ENCODE measurements around the gene GFAP.

The GFAP gene

GRCh38 chr17:44918006-44918405 lies 2.7 kb upstream of the GFAP start:
- TF ChIP-seq, protein P1, sequence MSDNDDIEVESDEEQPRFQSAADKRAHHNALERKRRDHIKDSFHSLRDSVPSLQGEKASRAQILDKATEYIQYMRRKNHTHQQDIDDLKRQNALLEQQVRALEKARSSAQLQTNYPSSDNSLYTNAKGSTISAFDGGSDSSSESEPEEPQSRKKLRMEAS (IDR thresholded peaks at IDR 0.05), result no peak
- TF ChIP-seq CREB1 (IDR thresholded peaks at IDR 0.05; ENCODE audit: low read depth) (no peak), NFIC (IDR thresholded peaks at IDR 0.05) (no peak), TCF12 (IDR thresholded peaks at IDR 0.05; ENCODE audit: low read depth) (no peak), TAF1 (IDR thresholded peaks at IDR 0.05; ENCODE audit: low read depth) (no peak), REST (IDR thresholded peaks at IDR 0.05; ENCODE audit: low read depth) (no peak), USF1 (IDR thresholded peaks at IDR 0.05) (no peak), ZBTB7A (IDR thresholded peaks at IDR 0.05; ENCODE audit: low read depth) (no peak)

GRCh38 chr17:44917456-44917855 lies 2.2 kb upstream of the GFAP start:
- no peak for TF ChIP-seq REST (IDR thresholded peaks at IDR 0.05; ENCODE audit: low read depth)
- TF ChIP-seq, protein P1 (IDR thresholded peaks at IDR 0.05), result no peak
- no peak for TF ChIP-seq RAD21 (IDR thresholded peaks at IDR 0.05; ENCODE audit: low read depth)
- no peak for TF ChIP-seq CEBPB (IDR thresholded peaks at IDR 0.05)
- TF ChIP-seq ZBTB7A (IDR thresholded peaks at IDR 0.05; ENCODE audit: low read depth), result no peak
- no peak for TF ChIP-seq USF1 (IDR thresholded peaks at IDR 0.05)
- no peak for TF ChIP-seq EGR1 (IDR thresholded peaks at IDR 0.05)
- no peak for TF ChIP-seq TAF1 (IDR thresholded peaks at IDR 0.05; ENCODE audit: low read depth)
- TF ChIP-seq NFIC (IDR thresholded peaks at IDR 0.05), result no peak
- TF ChIP-seq YY1 (IDR thresholded peaks at IDR 0.05; ENCODE audit: low read depth), result no peak
- no peak for TF ChIP-seq CREB1 (IDR thresholded peaks at IDR 0.05; ENCODE audit: low read depth)

GRCh38 chr17:44916781-44917241 lies 1.5 kb upstream of the GFAP start:
- peak; percentile 52; the same call in 1 of the 2 replicates for TF ChIP-seq EP300 (IDR thresholded peaks at IDR 0.05; ENCODE audit: borderline replicate concordance)
- TF ChIP-seq, protein P1 (IDR thresholded peaks at IDR 0.05), result no peak
- peak; percentile 87 for TF ChIP-seq ZBTB7A (IDR thresholded peaks at IDR 0.05; ENCODE audit: low read depth)
- peak; percentile 62 for TF ChIP-seq TEAD4 (IDR thresholded peaks at IDR 0.05)
- peak; percentile 41; the same call in 1 of the 2 replicates for TF ChIP-seq TCF12 (IDR thresholded peaks at IDR 0.05; ENCODE audit: low read depth)
- TF ChIP-seq REST (IDR thresholded peaks at IDR 0.05; ENCODE audit: low read depth), result no peak
- TF ChIP-seq NFIC (IDR thresholded peaks at IDR 0.05), result peak; percentile 94
- TF ChIP-seq FOXM1 (IDR thresholded peaks at IDR 0.05; ENCODE audit: borderline replicate concordance, low read depth), result no peak
- TF ChIP-seq RAD21 (IDR thresholded peaks at IDR 0.05; ENCODE audit: low read depth), result no peak
- TF ChIP-seq YY1 (IDR thresholded peaks at IDR 0.05; ENCODE audit: low read depth), result no peak

GRCh38 chr17:44915862-44916780 lies 821 bp upstream of the GFAP start:
- TF ChIP-seq TAF1 (IDR thresholded peaks at IDR 0.05; ENCODE audit: low read depth) (no peak), YY1 (IDR thresholded peaks at IDR 0.05; ENCODE audit: low read depth) (no peak), EGR1 (IDR thresholded peaks at IDR 0.05) (no peak), TEAD4 (IDR thresholded peaks at IDR 0.05) (no peak), ZBTB7A (IDR thresholded peaks at IDR 0.05; ENCODE audit: low read depth) (no peak), CEBPB (IDR thresholded peaks at IDR 0.05) (no peak), RAD21 (IDR thresholded peaks at IDR 0.05; ENCODE audit: low read depth) (no peak), EP300 (IDR thresholded peaks at IDR 0.05; ENCODE audit: borderline replicate concordance) (no peak)

Data from Ishikawa (cell line).